Mesenchymal stem cell (in vitro differentiated cells and primary cell): Measurements from ENCODE around the gene TMEM132A. TPM values are rescaled to one million over a fixed set of nuclear protein-coding genes. Genes with fewer than 3 reads are reported as not detected.

Experiments used
- DNase-seq: peaks from one replicate; pipeline ENCODE4 v3.0.0-alpha.2; 2013
- H2AFZ ChIP-seq: one replicate; pipeline ENCODE4 v1.6.1; 2013; ENCODE audit warnings: low read depth, mild to moderate bottlenecking, control low read depth, inconsistent platforms, low read length, moderate library complexity
- H2AK5ac ChIP-seq: 2 replicates; pipeline ENCODE4 v1.6.1; 2013; ENCODE audit warnings: low read length, moderate library complexity, mild to moderate bottlenecking, inconsistent platforms; ENCODE audit not compliant: severe bottlenecking
- H2BK120ac ChIP-seq: one replicate; pipeline ENCODE4 v1.6.1; 2013; ENCODE audit warnings: low read depth, mild to moderate bottlenecking, inconsistent platforms, low read length, moderate library complexity
- H2BK12ac ChIP-seq, 2 experiments: one replicate each; pipeline ENCODE4 v1.6.1; 2013; ENCODE audit warnings: inconsistent platforms in 2 of 2, low read length in 2 of 2, mild to moderate bottlenecking in 2 of 2, moderate library complexity in 2 of 2, control low read depth in 1 of 2
- H2BK15ac ChIP-seq: one replicate; pipeline ENCODE4 v1.6.1; 2013; ENCODE audit warnings: mild to moderate bottlenecking, low read depth, inconsistent platforms; ENCODE audit not compliant: poor library complexity, severe bottlenecking
- H2BK5ac ChIP-seq: 2 replicates; pipeline ENCODE4 v1.6.1; 2013; ENCODE audit warnings: low read depth, mild to moderate bottlenecking, low read length, control low read depth, inconsistent platforms; ENCODE audit not compliant: poor library complexity, severe bottlenecking
- H3K14ac ChIP-seq, 2 experiments: one replicate each; pipeline ENCODE4 v1.6.1; 2013; ENCODE audit warnings: inconsistent platforms in 2 of 2, low read length in 2 of 2, control low read depth in 1 of 2, mild to moderate bottlenecking in 1 of 2, moderate library complexity in 1 of 2
- H3K18ac ChIP-seq, 2 experiments: one replicate each; pipeline ENCODE4 v1.6.1; 2013; ENCODE audit warnings: inconsistent platforms in 2 of 2, low read length in 2 of 2, control low read depth in 1 of 2, low read depth in 1 of 2, mild to moderate bottlenecking in 1 of 2
- H3K23ac ChIP-seq, 2 experiments: one replicate each; pipeline ENCODE4 v1.6.1; 2013; ENCODE audit warnings: inconsistent platforms in 2 of 2, low read length in 2 of 2, mild to moderate bottlenecking in 2 of 2, moderate library complexity in 2 of 2, control low read depth in 1 of 2
- H3K27ac ChIP-seq: 2 replicates; pipeline ENCODE4 v1.5.1; 2013; ENCODE audit warnings: mild to moderate bottlenecking, moderate library complexity, low read length, control low read depth, inconsistent platforms; ENCODE audit not compliant: poor library complexity, severe bottlenecking
- H3K27me3 ChIP-seq, 2 experiments: 2 replicates each; pipeline versions ENCODE4 v1.6.1 to v1.7.0; 2013; ENCODE audit warnings: low read length in 2 of 2, mild to moderate bottlenecking in 2 of 2, moderate library complexity in 2 of 2, control low read depth in 1 of 2, inconsistent platforms in 1 of 2; ENCODE audit not compliant: control insufficient read depth in 1 of 2, insufficient read depth in 1 of 2
- H3K36me3 ChIP-seq, 2 experiments: 2 replicates each; pipeline versions ENCODE4 v1.6.1 to v1.7.0; 2013; ENCODE audit warnings: low read length in 2 of 2, control low read depth in 1 of 2, inconsistent platforms in 1 of 2, low read depth in 1 of 2, mild to moderate bottlenecking in 1 of 2; ENCODE audit not compliant: insufficient read depth in 2 of 2, control insufficient read depth in 1 of 2
- H3K4ac ChIP-seq, 2 experiments: one replicate each; pipeline ENCODE4 v1.6.1; 2013; ENCODE audit warnings: inconsistent platforms in 2 of 2, low read length in 2 of 2, mild to moderate bottlenecking in 2 of 2, moderate library complexity in 2 of 2, control low read depth in 1 of 2, low read depth in 1 of 2
- H3K4me1 ChIP-seq: 2 replicates; pipeline ENCODE4 v1.6.1; 2013; ENCODE audit warnings: low read depth, low read length, control low read depth; ENCODE audit not compliant: control insufficient read depth, insufficient read depth
- H3K4me2 ChIP-seq: 2 replicates; pipeline ENCODE4 v1.6.1; 2013; ENCODE audit warnings: low read length, mild to moderate bottlenecking, inconsistent platforms; ENCODE audit not compliant: poor library complexity, severe bottlenecking
- H3K4me3 ChIP-seq, 2 experiments: 2 replicates each; pipeline versions ENCODE4 v1.5.1 to v1.7.0; 2013; ENCODE audit warnings: low read length in 2 of 2, mild to moderate bottlenecking in 2 of 2, control low read depth in 1 of 2, low read depth in 1 of 2; ENCODE audit not compliant: insufficient read depth in 1 of 2
- H3K79me1 ChIP-seq: replicated peaks from 2 replicates; pipeline ENCODE4 v1.6.1; 2013; ENCODE audit warnings: mild to moderate bottlenecking, control low read depth, low read length, inconsistent platforms; ENCODE audit not compliant: poor library complexity, severe bottlenecking
- H3K9ac ChIP-seq: 2 replicates; pipeline ENCODE4 v1.7.0; 2013; ENCODE audit warnings: mild to moderate bottlenecking, low read length, moderate library complexity
- H3K9me3 ChIP-seq: 2 replicates; pipeline ENCODE4 v1.7.0; 2013; ENCODE audit warnings: mild to moderate bottlenecking, low read length; ENCODE audit not compliant: control insufficient read depth
- H4K8ac ChIP-seq: one replicate; pipeline ENCODE4 v1.6.1; 2013; ENCODE audit warnings: inconsistent platforms, mild to moderate bottlenecking, low read length, moderate library complexity
- H4K91ac ChIP-seq: one replicate; pipeline ENCODE4 v1.6.1; 2013; ENCODE audit warnings: mild to moderate bottlenecking, low read length, inconsistent platforms
- WGBS: methylation state at CpG from one replicate; pipeline ENCODE4 v1.1.7; 2013; ENCODE audit warnings: mixed read lengths; 5-methylcytosine and 5-hydroxymethylcytosine counted together
- polyA plus RNA-seq, 2 experiments: library from polyadenylated mRNA; stranded (reverse); fragments of 200-250 nt; gene quantifications; one replicate each; pipeline ENCODE4 v1.2.3, GENCODE V29; 2013

The TMEM132A gene, protein sequence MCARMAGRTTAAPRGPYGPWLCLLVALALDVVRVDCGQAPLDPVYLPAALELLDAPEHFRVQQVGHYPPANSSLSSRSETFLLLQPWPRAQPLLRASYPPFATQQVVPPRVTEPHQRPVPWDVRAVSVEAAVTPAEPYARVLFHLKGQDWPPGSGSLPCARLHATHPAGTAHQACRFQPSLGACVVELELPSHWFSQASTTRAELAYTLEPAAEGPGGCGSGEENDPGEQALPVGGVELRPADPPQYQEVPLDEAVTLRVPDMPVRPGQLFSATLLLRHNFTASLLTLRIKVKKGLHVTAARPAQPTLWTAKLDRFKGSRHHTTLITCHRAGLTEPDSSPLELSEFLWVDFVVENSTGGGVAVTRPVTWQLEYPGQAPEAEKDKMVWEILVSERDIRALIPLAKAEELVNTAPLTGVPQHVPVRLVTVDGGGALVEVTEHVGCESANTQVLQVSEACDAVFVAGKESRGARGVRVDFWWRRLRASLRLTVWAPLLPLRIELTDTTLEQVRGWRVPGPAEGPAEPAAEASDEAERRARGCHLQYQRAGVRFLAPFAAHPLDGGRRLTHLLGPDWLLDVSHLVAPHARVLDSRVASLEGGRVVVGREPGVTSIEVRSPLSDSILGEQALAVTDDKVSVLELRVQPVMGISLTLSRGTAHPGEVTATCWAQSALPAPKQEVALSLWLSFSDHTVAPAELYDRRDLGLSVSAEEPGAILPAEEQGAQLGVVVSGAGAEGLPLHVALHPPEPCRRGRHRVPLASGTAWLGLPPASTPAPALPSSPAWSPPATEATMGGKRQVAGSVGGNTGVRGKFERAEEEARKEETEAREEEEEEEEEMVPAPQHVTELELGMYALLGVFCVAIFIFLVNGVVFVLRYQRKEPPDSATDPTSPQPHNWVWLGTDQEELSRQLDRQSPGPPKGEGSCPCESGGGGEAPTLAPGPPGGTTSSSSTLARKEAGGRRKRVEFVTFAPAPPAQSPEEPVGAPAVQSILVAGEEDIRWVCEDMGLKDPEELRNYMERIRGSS
- 84.4 TPM for polyA plus RNA-seq (2013, experiment 1 of 2)
- polyA plus RNA-seq (2013, experiment 2 of 2), result 86.4 TPM

DNA sequence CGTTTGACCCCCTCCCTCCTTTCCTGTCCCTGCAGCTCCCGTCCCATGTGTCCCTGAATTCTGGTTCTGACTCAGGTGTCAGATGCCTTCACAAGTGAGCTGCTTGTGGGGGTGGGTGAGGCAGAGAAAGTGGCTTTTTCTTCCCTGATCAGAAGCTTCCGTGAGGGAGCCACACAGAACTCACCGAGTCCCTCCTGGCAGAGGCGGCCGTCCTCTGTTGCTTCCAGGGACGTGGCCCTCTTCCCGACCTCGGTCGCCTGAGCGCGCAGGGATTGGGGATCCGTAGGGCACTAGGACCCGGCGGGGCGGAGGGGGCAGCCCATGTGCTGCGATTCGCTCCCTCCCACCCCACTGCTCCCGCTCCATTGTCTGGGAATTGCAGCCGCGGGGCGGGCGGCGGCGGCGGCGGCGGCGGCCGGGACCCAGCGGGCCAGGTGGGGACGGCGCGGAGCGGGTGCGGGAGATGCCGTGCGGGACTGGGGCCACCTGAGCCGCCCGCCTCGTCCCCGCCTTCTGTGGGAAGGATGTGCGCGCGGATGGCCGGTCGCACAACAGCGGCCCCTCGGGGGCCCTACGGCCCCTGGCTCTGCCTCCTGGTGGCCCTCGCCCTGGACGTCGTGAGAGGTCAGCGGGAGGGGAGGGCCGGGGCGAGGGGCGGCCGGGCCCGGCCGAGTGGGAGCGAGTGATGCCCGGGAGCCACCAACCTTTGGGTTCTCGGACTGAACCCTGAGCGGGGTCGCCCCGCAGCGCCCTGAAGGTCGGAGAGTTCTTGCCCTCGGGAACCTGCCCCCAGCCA lies at the start of gene TMEM132A:
Gene TMEM132A, plus strand, starts transcription at position 351 of the 796 bp plus-strand sequence. Its CDS starts 174 bp downstream, at position 525.
- peaks cover 38% of the 10 kb centered on the region for H3K79me1 ChIP-seq
- H3K18ac ChIP-seq, result peak within 1 kb of the TSS; percentile 65 to 71
- peaks cover 0 to 10% of the 10 kb centered on the region in 2 experiments for H3K27me3 ChIP-seq
- H4K91ac ChIP-seq, result peak within 1 kb of the TSS; percentile 61
- H3K9me3 ChIP-seq, result no peaks in the 10 kb centered on the region
- DNase-seq, result peak; percentile 80
- peak within 1 kb of the TSS; percentile 62 for H4K8ac ChIP-seq
- peak within 1 kb of the TSS; percentile 72 for H2AFZ ChIP-seq
- H3K23ac ChIP-seq, result no peak within 1 kb of the TSS
- WGBS, result under 1% methylated on average over 52 of the region's 69 CpGs
- H3K27ac ChIP-seq, result no peak within 1 kb of the TSS
- peaks cover 25% of the 10 kb centered on the region for H3K4me1 ChIP-seq
- H2BK5ac ChIP-seq, result no peak within 1 kb of the TSS
- peak within 1 kb of the TSS; percentile 67 for H3K9ac ChIP-seq
- peak within 1 kb of the TSS in 1 of 2 experiments; percentile 1 for H2BK12ac ChIP-seq
- peak within 1 kb of the TSS; percentile 63 for H2BK15ac ChIP-seq
- peaks cover 36 to 55% of the 10 kb centered on the region in 2 experiments for H3K36me3 ChIP-seq
- peak within 1 kb of the TSS; percentile 85 for H3K4me2 ChIP-seq
- peak within 1 kb of the TSS; percentile 1 to 24 for H3K4ac ChIP-seq
- H3K14ac ChIP-seq, result peak within 1 kb of the TSS; percentile 38 to 53
- no peak within 1 kb of the TSS for H2AK5ac ChIP-seq
- peak within 1 kb of the TSS; percentile 77 for H2BK120ac ChIP-seq
- peak within 1 kb of the TSS; percentile 70 to 72 for H3K4me3 ChIP-seq

DNA sequence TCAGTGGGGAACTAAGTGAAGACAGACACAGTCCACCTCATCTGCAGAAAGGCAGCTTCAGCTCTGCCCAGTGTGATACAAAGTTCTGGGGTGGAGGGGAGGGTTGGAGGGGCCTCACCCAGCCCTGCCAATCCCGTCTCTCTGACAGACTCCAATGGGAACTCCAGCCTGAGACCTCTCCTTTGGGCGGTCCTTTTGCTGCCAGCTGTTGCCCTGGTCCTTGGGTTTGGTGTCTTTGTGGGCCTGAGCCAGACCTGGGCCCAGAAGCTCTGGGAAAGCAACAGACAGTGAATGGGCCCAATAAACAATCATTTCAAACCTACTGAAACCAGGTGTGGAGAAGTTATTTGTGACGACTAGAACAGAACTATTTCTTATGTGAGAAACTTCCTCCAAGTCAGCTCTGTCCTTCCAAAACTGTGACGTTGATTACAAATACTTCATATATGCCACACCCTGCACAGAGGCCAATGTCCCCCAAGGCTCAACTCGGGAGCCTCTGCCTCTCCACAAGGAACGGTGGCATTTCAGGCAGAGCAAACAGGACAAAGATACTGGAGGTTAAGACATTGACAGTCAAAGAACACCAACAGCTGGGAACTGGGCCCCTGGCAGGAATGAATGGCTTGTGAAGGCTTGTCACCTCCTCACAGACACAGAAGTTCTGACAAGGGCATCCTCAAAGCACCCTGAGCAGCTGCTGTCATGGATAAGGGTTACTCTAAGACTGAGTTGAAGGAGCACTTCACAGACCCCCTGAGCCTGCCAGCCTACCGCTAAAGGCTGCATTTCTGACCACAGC lies 48.7 kb upstream of the TMEM132A start:
- Histone ChIP-seq H3K4me2 (no peak overlapping the region), H2BK15ac (no peak overlapping the region), H4K8ac (no peak overlapping the region), H3K4me1 (peaks cover 31% of the 10 kb centered on the region), H3K27ac (no peak overlapping the region), H3K27me3 (no peaks in the 10 kb centered on the region), H3K79me1 (no peaks in the 10 kb centered on the region), H3K9me3 (no peaks in the 10 kb centered on the region), H2BK12ac (no peak overlapping the region), H3K14ac (peak overlapping the region in 1 of 2 experiments; percentile 41), H4K91ac (no peak overlapping the region), H2BK5ac (no peak overlapping the region), H3K4ac (peak overlapping the region in 1 of 2 experiments; percentile 35), H3K23ac (no peak overlapping the region), H2BK120ac (no peak overlapping the region), H2AFZ (no peak overlapping the region), H2AK5ac (no peak overlapping the region), H3K9ac (no peak overlapping the region), H3K36me3 (peaks cover 10 to 12% of the 10 kb centered on the region in 2 experiments), H3K18ac (peak overlapping the region; percentile 9 to 48), H3K4me3 (no peak overlapping the region)
- 87% methylated on average over 7 of the region's 7 CpGs for WGBS
- no peak for DNase-seq

DNA sequence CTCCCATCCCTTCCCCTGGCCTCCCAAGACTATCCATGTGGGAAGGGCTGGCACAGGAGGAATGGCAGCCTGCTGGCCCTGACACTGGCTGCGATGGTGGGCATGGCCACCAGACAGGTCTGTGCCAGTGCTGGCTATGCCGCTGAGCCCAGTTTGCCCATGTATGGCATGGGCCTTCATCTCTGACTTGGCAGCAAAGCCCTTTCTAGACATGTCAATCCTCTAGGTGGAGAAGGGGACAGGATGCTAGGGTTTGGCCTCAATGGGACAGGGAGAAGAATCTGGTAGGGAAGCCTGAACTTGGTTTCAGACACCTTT lies 48.1 kb upstream of the TMEM132A start:
- Histone ChIP-seq H2BK5ac (no peak overlapping the region), H3K27me3 (no peaks in the 10 kb centered on the region), H3K36me3 (peaks cover 8 to 15% of the 10 kb centered on the region in 2 experiments), H3K79me1 (no peaks in the 10 kb centered on the region), H3K9ac (no peak overlapping the region), H4K91ac (no peak overlapping the region), H4K8ac (no peak overlapping the region), H2AK5ac (peak overlapping the region; percentile 10), H2BK12ac (peak overlapping the region in 1 of 2 experiments; percentile 34), H3K23ac (no peak overlapping the region), H3K27ac (no peak overlapping the region), H3K14ac (peak overlapping the region in 1 of 2 experiments; percentile 63), H2BK15ac (no peak overlapping the region), H3K4me1 (peaks cover 27% of the 10 kb centered on the region), H3K4me2 (no peak overlapping the region), H3K4me3 (no peak overlapping the region), H2BK120ac (no peak overlapping the region), H3K9me3 (no peaks in the 10 kb centered on the region), H3K18ac (peak overlapping the region; percentile 9 to 48), H3K4ac (no peak overlapping the region), H2AFZ (no peak overlapping the region)
- 74% methylated on average over 2 of the region's 2 CpGs for WGBS
- DNase-seq, result no peak
